HG03354 (cell line): ENCODE data around the gene SIRPB1.

Experiments used
- ATAC-seq: cut with Tn5 transposase; IDR thresholded peaks from one replicate; pipeline ENCODE4 v1.9.1; 2021; ENCODE audit warnings: mild to moderate bottlenecking; ENCODE audit not compliant: unreplicated experiment, poor library complexity, severe bottlenecking

Gene SIRPB1

GRCh38 chr20:1637755-1638154, 17.9 kb upstream of the SIRPB1 start:
- ATAC-seq: no peak

- ATAC-seq: no peak
Measured at GRCh38 chr20:1637226-1637625, 17.4 kb upstream of the SIRPB1 start.

GRCh38 chr20:1636621-1637020, 16.8 kb upstream of the SIRPB1 start:
- no peak for ATAC-seq

- no peak for ATAC-seq
Measured at GRCh38 chr20:1635291-1635979, 15.6 kb upstream of the SIRPB1 start.

GRCh38 chr20:1633535-1633934, 13.7 kb upstream of the SIRPB1 start:
- no peak for ATAC-seq

- ATAC-seq: no peak
Measured at GRCh38 chr20:1632178-1632577, 12.4 kb upstream of the SIRPB1 start.

GRCh38 chr20:1631309-1632151, 11.7 kb upstream of the SIRPB1 start:
- ATAC-seq: no peak

- no peak for ATAC-seq
Measured at GRCh38 chr20:1630186-1630585, 10.4 kb upstream of the SIRPB1 start.

GRCh38 chr20:1629321-1629720, 9.5 kb upstream of the SIRPB1 start:
- ATAC-seq: no peak

GRCh38 chr20:1628621-1629020, 8.8 kb upstream of the SIRPB1 start:
- no peak for ATAC-seq

- no peak for ATAC-seq
Measured at GRCh38 chr20:1627200-1627550, 7.4 kb upstream of the SIRPB1 start.

- no peak for ATAC-seq
Measured at GRCh38 chr20:1626528-1627199, 6.9 kb upstream of the SIRPB1 start.

GRCh38 chr20:1625083-1625690, 5.4 kb upstream of the SIRPB1 start:
- ATAC-seq: no peak

GRCh38 chr20:1623501-1624205, 3.8 kb upstream of the SIRPB1 start:
- no peak for ATAC-seq

GRCh38 chr20:1622450-1622849, 2.6 kb upstream of the SIRPB1 start:
- no peak for ATAC-seq

GRCh38 chr20:1621316-1621715, 1.5 kb upstream of the SIRPB1 start:
- ATAC-seq: no peak

- ATAC-seq: no peak
Measured at GRCh38 chr20:1618954-1619540, 762 bp downstream of the SIRPB1 start.

- no peak for ATAC-seq
Measured at GRCh38 chr20:1618479-1618878, 1.3 kb downstream of the SIRPB1 start.

GRCh38 chr20:1616858-1617434, 2.9 kb downstream of the SIRPB1 start:
- no peak for ATAC-seq
